ENCODE measurements around the gene FUT4.
A peak's percentile ranks its signal among the peaks of the same experiment; 100 is the strongest.

Gene FUT4

DNA sequence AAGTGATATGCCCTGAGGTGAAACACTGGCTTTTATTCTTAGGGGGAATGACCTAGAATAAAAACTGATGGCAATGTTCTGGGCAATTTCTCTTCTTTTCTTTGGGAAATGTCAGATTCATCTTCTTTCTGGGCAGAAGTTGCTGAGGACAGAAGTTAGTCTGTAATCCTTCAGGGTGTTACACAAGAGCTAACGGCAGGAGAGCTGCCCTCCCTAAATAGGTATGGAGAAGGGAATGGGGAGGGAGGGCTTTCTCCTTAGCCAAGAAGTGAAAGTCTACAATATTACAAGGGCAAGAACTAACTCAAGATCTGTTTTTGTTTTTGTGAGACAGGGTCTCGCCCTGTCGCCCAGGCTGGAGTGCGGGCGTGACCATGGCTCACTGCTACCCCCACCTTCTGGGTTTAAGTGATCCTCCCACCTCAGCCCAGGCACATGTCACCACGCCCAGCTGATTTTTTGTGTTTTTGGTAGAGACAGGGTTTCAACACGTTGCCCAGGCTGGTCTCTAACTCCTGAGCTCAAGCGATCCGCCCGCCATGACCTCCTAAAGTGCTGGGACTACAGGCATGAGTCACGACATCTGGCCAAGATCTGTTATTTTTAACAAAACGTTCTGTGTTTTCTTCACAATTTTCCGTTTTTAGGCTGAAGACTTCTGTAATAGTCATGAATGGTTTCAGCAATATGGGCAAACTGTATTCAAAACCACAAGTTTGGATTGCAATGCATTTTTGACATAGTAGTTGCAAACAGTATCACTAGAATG lies 30.7 kb downstream of the FUT4 start:
- TF ChIP-seq, protein P1, sequence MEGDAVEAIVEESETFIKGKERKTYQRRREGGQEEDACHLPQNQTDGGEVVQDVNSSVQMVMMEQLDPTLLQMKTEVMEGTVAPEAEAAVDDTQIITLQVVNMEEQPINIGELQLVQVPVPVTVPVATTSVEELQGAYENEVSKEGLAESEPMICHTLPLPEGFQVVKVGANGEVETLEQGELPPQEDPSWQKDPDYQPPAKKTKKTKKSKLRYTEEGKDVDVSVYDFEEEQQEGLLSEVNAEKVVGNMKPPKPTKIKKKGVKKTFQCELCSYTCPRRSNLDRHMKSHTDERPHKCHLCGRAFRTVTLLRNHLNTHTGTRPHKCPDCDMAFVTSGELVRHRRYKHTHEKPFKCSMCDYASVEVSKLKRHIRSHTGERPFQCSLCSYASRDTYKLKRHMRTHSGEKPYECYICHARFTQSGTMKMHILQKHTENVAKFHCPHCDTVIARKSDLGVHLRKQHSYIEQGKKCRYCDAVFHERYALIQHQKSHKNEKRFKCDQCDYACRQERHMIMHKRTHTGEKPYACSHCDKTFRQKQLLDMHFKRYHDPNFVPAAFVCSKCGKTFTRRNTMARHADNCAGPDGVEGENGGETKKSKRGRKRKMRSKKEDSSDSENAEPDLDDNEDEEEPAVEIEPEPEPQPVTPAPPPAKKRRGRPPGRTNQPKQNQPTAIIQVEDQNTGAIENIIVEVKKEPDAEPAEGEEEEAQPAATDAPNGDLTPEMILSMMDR (IDR thresholded peaks at IDR 0.05; ENCODE audit: insufficient read depth, low read depth, low read length, missing control alignments): no peak
- H3K4me3 ChIP-seq (ENCODE audit: low read depth, low read length): no peak overlapping the region
- no peak for DNase-seq (ENCODE audit: low read depth)

DNA sequence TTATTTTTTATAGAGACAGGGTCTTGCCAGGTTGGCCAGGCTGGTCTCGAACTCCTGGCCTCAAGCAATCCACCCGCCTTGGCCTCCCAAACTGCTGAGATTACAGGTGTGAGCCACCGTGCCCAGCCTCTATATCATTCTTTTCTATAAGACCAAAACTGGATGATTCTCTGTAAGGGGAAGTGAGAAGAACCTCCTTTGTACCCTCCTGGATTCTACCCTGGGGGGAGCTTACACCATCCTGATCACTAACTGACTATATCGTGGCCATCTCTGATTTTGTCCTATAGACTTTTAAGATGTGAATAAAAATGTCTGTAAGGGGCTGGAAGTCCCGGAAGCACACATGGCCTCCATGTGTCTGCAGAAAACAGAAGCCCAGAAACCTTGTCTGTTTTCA lies 32.6 kb downstream of the FUT4 start:
- no peak for DNase-seq (ENCODE audit: low read depth)
- H3K4me3 ChIP-seq (ENCODE audit: low read depth, low read length): no peak overlapping the region
- TF ChIP-seq, protein P1 (IDR thresholded peaks at IDR 0.05; ENCODE audit: insufficient read depth, low read depth, low read length, missing control alignments): no peak

DNA sequence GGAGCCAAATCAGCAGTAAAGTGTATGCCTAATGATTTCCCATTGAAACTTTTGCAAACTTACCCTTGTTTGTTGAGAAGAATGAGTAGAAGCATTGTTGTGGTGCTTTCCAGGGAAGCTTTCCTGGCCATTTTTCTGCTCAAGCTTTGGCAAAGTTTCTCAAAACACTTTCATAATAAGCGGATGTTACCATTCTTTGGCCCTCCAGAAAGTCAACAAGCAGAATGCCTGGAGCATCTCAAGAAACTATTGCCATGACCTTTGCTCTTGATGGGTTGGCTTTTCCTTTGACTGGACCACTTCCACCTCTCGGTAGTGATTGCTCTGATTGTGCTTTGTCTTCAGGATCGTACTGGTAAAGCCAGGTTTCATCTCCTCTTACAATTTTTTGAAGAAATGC lies 34.1 kb downstream of the FUT4 start:
- H3K4me3 ChIP-seq (ENCODE audit: low read depth, low read length): no peak overlapping the region
- no peak for DNase-seq (ENCODE audit: low read depth)
- TF ChIP-seq, protein P1 (IDR thresholded peaks at IDR 0.05; ENCODE audit: insufficient read depth, low read depth, low read length, missing control alignments): no peak

DNA sequence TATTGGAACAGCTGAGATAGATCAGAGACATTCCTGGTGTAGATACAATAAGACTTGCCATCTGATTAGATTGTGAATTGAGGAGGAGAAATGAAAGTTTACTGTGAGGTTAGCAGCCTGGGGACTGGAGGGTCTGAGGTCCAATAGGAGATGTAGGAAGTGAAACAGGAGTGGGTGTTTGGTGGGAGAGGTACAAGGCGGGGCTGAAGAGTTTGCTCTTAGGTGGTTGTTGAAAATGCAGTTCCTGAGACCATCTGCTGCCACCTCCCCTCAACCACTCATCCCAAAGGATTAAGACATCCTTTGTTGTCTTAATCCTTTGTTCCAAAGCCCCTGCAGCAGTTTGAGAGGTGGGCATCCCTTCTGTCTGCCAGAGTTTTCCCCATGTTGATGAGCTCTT lies 38.2 kb downstream of the FUT4 start:
- TF ChIP-seq, protein P1 (IDR thresholded peaks at IDR 0.05; ENCODE audit: insufficient read depth, low read depth, low read length, missing control alignments): no peak
- peak; percentile 42 for DNase-seq (ENCODE audit: low read depth)
- H3K4me3 ChIP-seq (ENCODE audit: low read depth, low read length): no peak overlapping the region

DNA sequence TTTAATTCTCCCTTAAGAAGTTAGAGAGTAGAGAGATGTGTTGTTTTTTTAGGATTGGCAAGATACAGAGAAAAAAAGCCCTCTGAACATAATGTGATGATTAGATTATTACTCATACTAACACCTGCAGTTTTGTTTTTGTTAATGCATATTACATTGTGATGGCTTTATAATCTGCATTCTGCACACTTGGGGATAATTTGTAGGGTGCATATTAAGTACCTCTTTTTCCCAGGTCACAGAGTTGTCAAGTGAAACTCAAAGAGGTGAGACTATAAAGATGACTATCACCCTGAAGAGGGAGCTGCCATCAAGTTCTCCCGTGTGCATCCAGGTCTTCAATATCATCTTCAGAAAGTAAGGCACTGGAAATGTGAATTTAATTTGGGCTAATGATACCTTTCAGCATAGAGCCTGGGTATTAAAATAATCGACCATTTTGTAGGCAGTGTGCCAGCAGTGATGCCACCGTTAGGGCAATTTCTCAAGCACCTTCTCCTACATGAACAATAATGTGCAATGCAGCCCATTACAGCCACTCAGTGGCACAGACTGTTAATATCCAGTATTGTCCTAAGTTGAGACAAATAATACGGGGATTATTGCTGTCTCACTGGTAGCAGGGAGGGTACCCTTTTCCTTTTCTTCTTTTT lies 39.6 kb downstream of the FUT4 start:
- no peak for DNase-seq (ENCODE audit: low read depth)
- H3K4me3 ChIP-seq (ENCODE audit: low read depth, low read length): peak overlapping the region; percentile 47
- TF ChIP-seq, protein P1 (IDR thresholded peaks at IDR 0.05; ENCODE audit: insufficient read depth, low read depth, low read length, missing control alignments): no peak

DNA sequence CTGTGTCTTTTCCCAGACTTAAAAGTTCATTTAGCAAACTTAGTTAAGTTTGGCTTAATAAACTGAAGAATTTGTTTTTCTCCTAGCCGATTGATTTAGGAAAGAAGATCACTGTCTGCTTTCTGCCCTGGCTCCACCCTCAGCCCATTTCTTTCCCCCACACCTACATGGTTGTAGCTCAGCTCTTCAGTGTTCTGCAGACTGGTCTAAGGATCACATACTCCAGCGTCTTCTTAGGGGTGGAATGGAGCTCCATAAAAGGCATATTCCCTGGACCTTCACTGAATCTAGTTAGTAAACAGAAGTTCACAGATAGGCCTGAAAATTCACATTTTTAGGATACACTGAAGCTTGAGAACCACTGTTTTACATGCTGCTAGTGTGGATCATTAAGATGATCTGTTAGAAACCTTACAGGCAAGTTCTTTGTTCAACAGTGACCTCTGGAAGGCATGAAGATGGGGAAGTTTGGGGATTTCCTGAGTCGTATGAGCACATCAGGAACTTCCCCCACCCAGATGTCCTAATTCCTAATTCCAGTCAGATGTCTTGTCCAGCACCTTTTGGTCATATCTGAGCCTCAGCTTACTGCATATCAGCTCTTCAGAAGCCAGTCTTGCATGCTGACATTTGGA lies 40.3 kb downstream of the FUT4 start:
- H3K4me3 ChIP-seq (ENCODE audit: low read depth, low read length): peak overlapping the region; percentile 47
- TF ChIP-seq, protein P1 (IDR thresholded peaks at IDR 0.05; ENCODE audit: insufficient read depth, low read depth, low read length, missing control alignments): no peak
- peak; percentile 78 for DNase-seq (ENCODE audit: low read depth)
